Common myeloid progenitor, CD34-positive (primary cell): ENCODE results near the gene MOV10.

ENCODE experiments used
- CTCF ChIA-PET: fragments of 350-600 bp; sonication (Branson Sonifier 250); formaldehyde crosslinking; loops from one replicate; lab custom pipeline; 2021; ENCODE audit warnings: antibody characterized with exemption; lab: Charles Lee
- POLR2A ChIA-PET: fragments of 350-600 bp; sonication (Branson Sonifier 250); formaldehyde crosslinking; loops from one replicate; lab custom pipeline; 2021; ENCODE audit warnings: antibody characterized with exemption; lab: Charles Lee
- DNase-seq, 3 donors: peaks; one replicate each; pipeline versions ENCODE4 v3.0.0 to v3.0.0-alpha.2; 2013
- H3K27ac ChIP-seq, 2 experiments: 1 replicate in 1 of 2; 2 replicates in 1 of 2; pipeline ENCODE4 v1.7.0; 2013; ENCODE audit warnings: inconsistent platforms in 2 of 2, low read length in 2 of 2, mild to moderate bottlenecking in 2 of 2, low read depth in 1 of 2, moderate library complexity in 1 of 2; ENCODE audit not compliant: severe bottlenecking in 2 of 2, insufficient read depth in 1 of 2, poor library complexity in 1 of 2
- H3K27me3 ChIP-seq, 5 experiments: replicated peaks in 2 of 5; 1 replicate in 3 of 5; 2 replicates in 2 of 5; pipeline versions ENCODE4 v1.6.1 to v1.7.0; 2013; ENCODE audit warnings: low read length in 4 of 5, mild to moderate bottlenecking in 2 of 5, moderate library complexity in 2 of 5, inconsistent platforms in 1 of 5; ENCODE audit not compliant: insufficient read depth in 5 of 5, control insufficient read depth in 4 of 5
- H3K36me3 ChIP-seq, 4 experiments: 1 replicate in 2 of 4; 2 replicates in 2 of 4; pipeline versions ENCODE4 v1.6.1 to v1.7.0; 2013; ENCODE audit warnings: low read length in 3 of 4, control low read depth in 1 of 4, mild to moderate bottlenecking in 1 of 4; ENCODE audit not compliant: control insufficient read depth in 4 of 4, insufficient read depth in 4 of 4
- H3K4me1 ChIP-seq, 4 experiments: 1 replicate in 3 of 4; 2 replicates in 1 of 4; pipeline versions ENCODE4 v1.6.1 to v1.7.1; 2013; ENCODE audit warnings: low read length in 3 of 4, mild to moderate bottlenecking in 3 of 4, control low read depth in 1 of 4, inconsistent platforms in 1 of 4, moderate library complexity in 1 of 4; ENCODE audit not compliant: control insufficient read depth in 4 of 4, insufficient read depth in 4 of 4; ENCODE audit errors: control extremely low read depth in 1 of 4
- H3K4me3 ChIP-seq, 7 experiments: 1 replicate in 4 of 7; 2 replicates in 3 of 7; pipeline versions ENCODE4 v1.5.1 to v1.7.0; 2013; ENCODE audit warnings: mild to moderate bottlenecking in 7 of 7, low read length in 6 of 7, moderate library complexity in 6 of 7, inconsistent platforms in 2 of 7, low read depth in 2 of 7, control low read depth in 1 of 7; ENCODE audit not compliant: insufficient read depth in 4 of 7, control insufficient read depth in 1 of 7; ENCODE audit errors: extremely low read depth in 1 of 7
- H3K9me3 ChIP-seq, 5 experiments: 1 replicate in 4 of 5; 2 replicates in 1 of 5; pipeline versions ENCODE4 v1.6.1 to v1.7.1; 2013; ENCODE audit warnings: low read length in 4 of 5, mild to moderate bottlenecking in 2 of 5, inconsistent platforms in 1 of 5, low read depth in 1 of 5, moderate library complexity in 1 of 5; ENCODE audit not compliant: control insufficient read depth in 4 of 5, insufficient read depth in 2 of 5; ENCODE audit errors: control extremely low read depth in 1 of 5
- WGBS: methylation state at CpG from one replicate; pipeline ENCODE4 v1.1.5; 2013; ENCODE audit not compliant: insufficient coverage; 5-methylcytosine and 5-hydroxymethylcytosine counted together

Gene MOV10

DNA sequence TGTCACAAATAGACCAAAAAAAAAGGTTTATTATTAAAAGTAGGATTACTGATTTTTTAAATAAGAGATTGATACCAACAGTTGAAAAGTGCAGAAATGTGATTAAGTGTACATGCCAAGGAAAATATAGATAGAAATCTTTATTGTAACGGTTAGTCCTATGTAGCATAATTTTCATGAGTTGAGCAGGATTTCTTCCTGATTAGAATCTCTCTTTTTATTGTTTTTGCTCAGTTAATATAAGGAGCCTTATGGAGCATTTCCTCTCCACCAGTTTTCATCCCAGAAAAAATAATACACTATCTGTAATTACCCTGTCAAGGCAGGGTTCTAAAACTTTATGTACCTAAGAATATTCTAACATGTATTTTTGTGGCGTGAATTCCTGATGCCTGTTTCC lies 31.4 kb upstream of the MOV10 start:
- POLR2A ChIA-PET, result no interaction called here
- H3K4me1 ChIP-seq, result no peaks in the 10 kb centered on the region
- WGBS, result no CpG with 5 or more reads among the region's 2 CpGs
- peaks cover 0 to 18% (median 9%) of the 10 kb centered on the region in 4 experiments for H3K36me3 ChIP-seq
- CTCF ChIA-PET, result interaction anchor here (1.2 to 1.6 kb wide), 3 partner anchors 19 to 29 kb away, joined by 3 to 4 read pairs (median 4); no protein-coding TSS in a partner anchor
- H3K27ac ChIP-seq, result no peak overlapping the region
- H3K9me3 ChIP-seq, result no peaks in the 10 kb centered on the region
- H3K4me3 ChIP-seq, result no peak overlapping the region
- no peak for DNase-seq
- no peaks in the 10 kb centered on the region for H3K27me3 ChIP-seq

GRCh38 chr1:112646225-112646624 lies 28.2 kb upstream of the MOV10 start:
- peaks cover 9 to 46% (median 25%) of the 10 kb centered on the region in 4 experiments for H3K36me3 ChIP-seq
- POLR2A ChIA-PET, result interaction anchor here (0.6 kb wide), 1 partner anchor 20 kb away, joined by 6 read pairs; no protein-coding TSS in a partner anchor

DNA sequence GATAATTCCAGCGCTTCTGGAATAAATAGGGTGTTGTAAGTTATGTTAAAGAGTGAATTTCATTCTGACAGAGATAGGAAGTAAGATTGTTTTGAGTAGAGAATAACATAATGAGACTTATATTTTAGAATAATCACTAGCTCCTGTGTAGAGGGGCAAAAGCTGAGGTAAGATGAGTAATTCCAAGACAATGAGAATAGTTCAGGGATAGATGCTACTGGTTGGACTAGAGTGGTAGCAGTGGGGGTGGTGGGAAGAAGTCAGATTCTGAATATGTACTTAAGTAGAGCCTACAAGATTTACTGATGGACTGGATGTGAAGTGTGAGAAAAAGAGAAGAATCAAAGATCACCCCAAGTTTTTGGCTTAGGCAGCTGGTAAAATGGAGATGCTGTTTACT lies 23.3 kb upstream of the MOV10 start:
- no peak for DNase-seq
- H3K4me1 ChIP-seq, result no peaks in the 10 kb centered on the region
- no peak overlapping the region for H3K4me3 ChIP-seq
- no peaks in the 10 kb centered on the region for H3K27me3 ChIP-seq
- no CpG with 5 or more reads among the region's 1 CpG for WGBS
- ChIA-PET POLR2A (no interaction called here), CTCF (interaction anchor here (1.1 to 4.1 kb wide), 6 partner anchors 10 to 56 kb away, joined by 3 to 22 read pairs (median 4); partner anchors contain the start of gene MOV10)
- no peak overlapping the region for H3K27ac ChIP-seq
- H3K9me3 ChIP-seq, result no peaks in the 10 kb centered on the region
- H3K36me3 ChIP-seq, result peaks cover 13 to 63% (median 37%) of the 10 kb centered on the region in 4 experiments

More at GRCh38 chr1:112646225-112646624, 28.2 kb upstream of the MOV10 start:
- Histone ChIP-seq H3K9me3 (no peaks in the 10 kb centered on the region), H3K4me1 (no peaks in the 10 kb centered on the region), H3K27ac (no peak overlapping the region), H3K4me3 (no peak overlapping the region), H3K27me3 (no peaks in the 10 kb centered on the region)
- no peak for DNase-seq
- CTCF ChIA-PET, result interaction anchor here (0.9 to 2.9 kb wide), 6 partner anchors 14 to 32 kb away, joined by 3 to 13 read pairs (median 4); partner anchors contain the start of gene CAPZA1
- 96% methylated on average over 3 of the region's 4 CpGs for WGBS

- H3K4me1 ChIP-seq, result no peaks in the 10 kb centered on the region
- no peaks in the 10 kb centered on the region for H3K27me3 ChIP-seq
- H3K27ac ChIP-seq, result no peak overlapping the region
- WGBS, result 100% methylated on average over 2 of the region's 3 CpGs
- no peaks in the 10 kb centered on the region for H3K9me3 ChIP-seq
- CTCF ChIA-PET, result interaction anchor here (1.6 to 3.4 kb wide), 3 partner anchors 8 to 22 kb away, joined by 4 to 20 read pairs (median 7); partner anchors contain the start of gene MOV10
- H3K36me3 ChIP-seq, result peaks cover 37 to 84% (median 59%) of the 10 kb centered on the region in 4 experiments
- no peak for DNase-seq
- no peak overlapping the region for H3K4me3 ChIP-seq
- POLR2A ChIA-PET, result interaction anchor here (0.5 kb wide), 1 partner anchor 20 kb away, joined by 6 read pairs; no protein-coding TSS in a partner anchor
Measured at GRCh38 chr1:112665857-112666256, 8.6 kb upstream of the MOV10 start.

- no peaks in the 10 kb centered on the region for H3K4me1 ChIP-seq
Measured at GRCh38 chr1:112666946-112667345, 7.5 kb upstream of the MOV10 start.

GRCh38 chr1:112672009-112672408 lies 2.5 kb upstream of the MOV10 start:
- ChIA-PET CTCF (interaction anchor here (0.7 to 4.8 kb wide), 13 partner anchors 8 to 280 kb away, joined by 3 to 28 read pairs (median 10); partner anchors contain the start of genes CAPZA1, PPM1J and ST7L), POLR2A (no interaction called here)
- DNase-seq, result no peak
- Histone ChIP-seq H3K4me1 (peaks cover 7 to 22% (median 18%) of the 10 kb centered on the region in 4 experiments), H3K27me3 (no peaks in the 10 kb centered on the region), H3K9me3 (no peaks in the 10 kb centered on the region), H3K27ac (no peak overlapping the region), H3K36me3 (peaks cover 17 to 47% (median 34%) of the 10 kb centered on the region in 4 experiments), H3K4me3 (no peak overlapping the region)
- 100% methylated on average over 1 of the region's 2 CpGs for WGBS

More at GRCh38 chr1:112666946-112667345, 7.5 kb upstream of the MOV10 start:
- ChIA-PET CTCF (interaction anchor here (0.9 to 1.9 kb wide), 2 partner anchors 41 to 165 kb away, joined by 3 to 4 read pairs; no protein-coding TSS in a partner anchor), POLR2A (no interaction called here)
- Histone ChIP-seq H3K9me3 (no peaks in the 10 kb centered on the region), H3K4me3 (no peak overlapping the region), H3K27me3 (no peaks in the 10 kb centered on the region), H3K27ac (no peak overlapping the region), H3K36me3 (peaks cover 35 to 79% (median 59%) of the 10 kb centered on the region in 4 experiments)
- 100% methylated on average over 1 of the region's 2 CpGs for WGBS
- no peak for DNase-seq

GRCh38 chr1:112672842-112673241 lies 1.6 kb upstream of the MOV10 start:
- H3K4me3 ChIP-seq, result no peak overlapping the region
- no peak for DNase-seq
- no peaks in the 10 kb centered on the region for H3K9me3 ChIP-seq
- ChIA-PET POLR2A (interaction anchor here (0.6 to 2.2 kb wide), 2 partner anchors 20 to 53 kb away, joined by 8 to 12 read pairs; partner anchors contain the start of genes CAPZA1 and ST7L), CTCF (interaction anchor here (0.7 to 4.8 kb wide), 16 partner anchors 9 to 281 kb away, joined by 3 to 28 read pairs (median 6); partner anchors contain the start of genes CAPZA1, PPM1J and ST7L)
- H3K27ac ChIP-seq, result no peak overlapping the region
- H3K36me3 ChIP-seq, result peaks cover 13 to 40% (median 28%) of the 10 kb centered on the region in 4 experiments
- H3K4me1 ChIP-seq, result peaks cover 7 to 22% (median 18%) of the 10 kb centered on the region in 4 experiments
- H3K27me3 ChIP-seq, result no peaks in the 10 kb centered on the region
- no CpG with 5 or more reads among the region's 1 CpG for WGBS
